T-cell (primary cell): ENCODE measurements around the gene MSTN. TPM values are rescaled to one million over a fixed set of nuclear protein-coding genes. Genes with fewer than 3 reads are reported as not detected.

Source experiments
- ATAC-seq, 4 experiments: fragments of 200-7000 bp in 3 of 4; fragments of 150-1000 bp in 1 of 4; cut with Tn5 transposase; replicated peaks in 1 of 4; 1 replicate in 3 of 4; 2 replicates in 1 of 4; pipeline ENCODE4 v1.10.0; 2021; ENCODE audit warnings: moderate library complexity in 3 of 4, mild to moderate bottlenecking in 2 of 4, moderate number of reproducible peaks in 1 of 4
- CTCF ChIA-PET, 2 donors: fragments of 300-600 bp; sonication (Branson Sonifier 250); formaldehyde crosslinking; loops; one replicate each; lab custom pipeline; 2022; ENCODE audit warnings: antibody characterized with exemption in 2 of 2; lab: Charles Lee
- POLR2A ChIA-PET, 2 donors: fragments of 300-600 bp; sonication (Branson Sonifier 250); formaldehyde crosslinking; loops; one replicate each; lab custom pipeline; 2022; ENCODE audit warnings: antibody characterized with exemption in 2 of 2; lab: Charles Lee
- DNase-seq, 35 experiments: peaks; one replicate each; pipeline versions ENCODE4 v3.0.0 to v3.0.0-alpha.2; 2013 to 2023
- H3K27ac ChIP-seq: one replicate; pipeline ENCODE4 v1.5.1; 2013; ENCODE audit warnings: low read length
- H3K27me3 ChIP-seq, 2 experiments: replicated peaks in 1 of 2; 1 replicate in 1 of 2; 2 replicates in 1 of 2; pipeline versions ENCODE4 v1.6.1 to v1.7.0; 2013; ENCODE audit warnings: low read length in 1 of 2, mixed read lengths in 1 of 2; ENCODE audit not compliant: control insufficient read depth in 2 of 2, insufficient read depth in 2 of 2; ENCODE audit errors: extremely low read depth in 1 of 2
- H3K36me3 ChIP-seq, 2 donors: 1 replicate in 1 of 2; 2 replicates in 1 of 2; pipeline versions ENCODE4 v1.6.1 to v1.7.0; 2013; ENCODE audit warnings: low read length in 1 of 2; ENCODE audit not compliant: control insufficient read depth in 2 of 2, insufficient read depth in 1 of 2; ENCODE audit errors: extremely low read depth in 1 of 2
- H3K4me1 ChIP-seq, 2 experiments: 1 replicate in 1 of 2; 2 replicates in 1 of 2; pipeline versions ENCODE4 v1.6.1 to v1.7.0; 2013; ENCODE audit warnings: low read length in 2 of 2, mixed read lengths in 1 of 2; ENCODE audit not compliant: insufficient read depth in 2 of 2, control insufficient read depth in 1 of 2; ENCODE audit errors: extremely low read depth in 1 of 2
- H3K4me3 ChIP-seq, 2 donors: 1 replicate in 1 of 2; 2 replicates in 1 of 2; pipeline versions ENCODE4 v1.5.1 to v1.7.0; 2013; ENCODE audit warnings: mild to moderate bottlenecking in 2 of 2, low read length in 1 of 2, moderate library complexity in 1 of 2; ENCODE audit not compliant: control insufficient read depth in 1 of 2; ENCODE audit errors: extremely low read depth in 1 of 2
- H3K9me3 ChIP-seq: 2 replicates; pipeline ENCODE4 v1.7.0; 2013
- H3K27ac Mint-ChIP-seq, 2 donors: one replicate each; pipeline ENCODE4 v1.8.0; 2020 to 2021; ENCODE audit warnings: mild to moderate bottlenecking in 2 of 2, mixed read lengths in 2 of 2
- H3K27me3 Mint-ChIP-seq, 2 donors: one replicate each; pipeline ENCODE4 v1.8.0; 2021 to 2022; ENCODE audit warnings: mixed read lengths in 2 of 2
- H3K36me3 Mint-ChIP-seq: one replicate; pipeline ENCODE4 v1.8.0; 2021; ENCODE audit warnings: mixed read lengths
- H3K4me1 Mint-ChIP-seq, 3 donors: one replicate each; pipeline ENCODE4 v1.8.0; 2020 to 2022; ENCODE audit warnings: mixed read lengths in 3 of 3, mild to moderate bottlenecking in 1 of 3
- H3K4me3 Mint-ChIP-seq, 3 donors: one replicate each; pipeline ENCODE4 v1.8.0; 2020 to 2022; ENCODE audit warnings: mild to moderate bottlenecking in 3 of 3, mixed read lengths in 3 of 3, moderate library complexity in 3 of 3
- H3K9me3 Mint-ChIP-seq, 3 donors: one replicate each; pipeline ENCODE4 v1.8.0; 2020 to 2022; ENCODE audit warnings: mixed read lengths in 3 of 3
- WGBS: methylation state at CpG from one replicate; pipeline ENCODE4 v1.1.5; 2013; ENCODE audit warnings: missing lambda C conversion rate; ENCODE audit not compliant: insufficient coverage; 5-methylcytosine and 5-hydroxymethylcytosine counted together
- total RNA-seq, 35 experiments: library from RNA in 6 of 35; stranded (reverse) in 6 of 35; fragments of 120-200 nt in 1 of 35; gene quantifications; one replicate each; pipeline versions ENCODE4 v1.2.1 to v1.2.4 and lab custom pipeline; 2013 to 2026

The MSTN gene
- total RNA-seq, 5 donors from 2014 or later (not counting 1 experiment from before 2014, with no cell fraction given): not detected

- Histone ChIP-seq H3K4me3 (no peak overlapping the region), H3K9me3 (no peaks in the 10 kb centered on the region), H3K36me3 (no peaks in the 10 kb centered on the region), H3K27ac (no peak overlapping the region), H3K27me3 (no peaks in the 10 kb centered on the region), H3K4me1 (no peaks in the 10 kb centered on the region)
- ChIA-PET POLR2A (interaction anchor here (0.5 to 0.6 kb wide), 2 partner anchors 127 to 337 kb away, joined by 3 to 4 read pairs; no protein-coding TSS in a partner anchor), CTCF (no interaction called here)
- no peak for DNase-seq
- Mint-ChIP-seq H3K36me3 (no peaks in the 10 kb centered on the region), H3K4me3 (no peak overlapping the region), H3K9me3 (peaks cover 0 to 10% (median 0%) of the 10 kb centered on the region in 3 donors), H3K4me1 (no peaks in the 10 kb centered on the region), H3K27me3 (peaks cover 7 to 21% of the 10 kb centered on the region in 2 donors), H3K27ac (no peak overlapping the region)
- ATAC-seq: no peak
These were observed 13.1 kb upstream of the MSTN start for GRCh38 chr2:190075623-190076022.

- ATAC-seq (peak in 1 of 4 experiments; percentile 51), DNase-seq (peak in 16 of 35 experiments; percentile 1 to 59 (median 8))
- H3K27ac ChIP-seq: no peak overlapping the region
- H3K4me3 ChIP-seq: no peak overlapping the region
- H3K9me3 ChIP-seq: no peaks in the 10 kb centered on the region
- Mint-ChIP-seq H3K36me3 (no peaks in the 10 kb centered on the region), H3K4me1 (no peaks in the 10 kb centered on the region), H3K9me3 (no peaks in the 10 kb centered on the region), H3K27ac (no peak overlapping the region), H3K4me3 (no peak overlapping the region), H3K27me3 (peaks cover 2 to 5% of the 10 kb centered on the region in 2 donors)
- POLR2A ChIA-PET: no interaction called here
- CTCF ChIA-PET: interaction anchor here in 1 of 2 donors (0.6 kb wide), 1 partner anchor 754 kb away, joined by 3 read pairs; no protein-coding TSS in a partner anchor
- 100% methylated on average over 1 of the region's 3 CpGs for WGBS
- H3K36me3 ChIP-seq: no peaks in the 10 kb centered on the region
- no peaks in the 10 kb centered on the region for H3K27me3 ChIP-seq
- no peaks in the 10 kb centered on the region for H3K4me1 ChIP-seq
These were observed 7.6 kb upstream of the MSTN start for GRCh38 chr2:190069936-190070696.

- Histone ChIP-seq H3K27me3 (no peaks in the 10 kb centered on the region), H3K36me3 (no peaks in the 10 kb centered on the region), H3K4me3 (no peak overlapping the region), H3K9me3 (no peaks in the 10 kb centered on the region), H3K27ac (no peak overlapping the region), H3K4me1 (no peaks in the 10 kb centered on the region)
- peaks cover 2 to 5% of the 10 kb centered on the region in 2 donors for H3K27me3 Mint-ChIP-seq
- H3K4me3 Mint-ChIP-seq: no peak overlapping the region
- no CpG with 5 or more reads among the region's 1 CpG for WGBS
- DNase-seq (no peak), ATAC-seq (no peak)
- H3K36me3 Mint-ChIP-seq: no peaks in the 10 kb centered on the region
- CTCF ChIA-PET: interaction anchor here in 1 of 2 donors (0.7 kb wide), 1 partner anchor 629 kb away, joined by 3 read pairs; no protein-coding TSS in a partner anchor
- POLR2A ChIA-PET: no interaction called here
- no peaks in the 10 kb centered on the region for H3K9me3 Mint-ChIP-seq
- H3K27ac Mint-ChIP-seq: no peak overlapping the region
- no peaks in the 10 kb centered on the region for H3K4me1 Mint-ChIP-seq
These were observed 6.2 kb upstream of the MSTN start for GRCh38 chr2:190068764-190069163.

- no peak overlapping the region for H3K4me3 ChIP-seq
- Mint-ChIP-seq H3K4me1 (no peaks in the 10 kb centered on the region), H3K9me3 (no peaks in the 10 kb centered on the region), H3K27me3 (peaks cover 0 to 2% of the 10 kb centered on the region in 2 donors), H3K27ac (no peak overlapping the region), H3K4me3 (no peak overlapping the region), H3K36me3 (no peaks in the 10 kb centered on the region)
- no peak overlapping the region for H3K27ac ChIP-seq
- no CpG with 5 or more reads among the region's 4 CpGs for WGBS
- no peak for DNase-seq
- no peaks in the 10 kb centered on the region for H3K4me1 ChIP-seq
- no peak for ATAC-seq
- no peaks in the 10 kb centered on the region for H3K36me3 ChIP-seq
- H3K9me3 ChIP-seq: no peaks in the 10 kb centered on the region
- ChIA-PET POLR2A (no interaction called here), CTCF (interaction anchor here in 1 of 2 donors (1.1 kb wide), 1 partner anchor 24 kb away, joined by 3 read pairs; no protein-coding TSS in a partner anchor)
- no peaks in the 10 kb centered on the region for H3K27me3 ChIP-seq
These were observed 3.3 kb upstream of the MSTN start for GRCh38 chr2:190065839-190066238.

GRCh38 chr2:190063624-190064023 is 1.1 kb upstream of the MSTN start:
- no peak overlapping the region for H3K4me3 ChIP-seq
- no peak overlapping the region for H3K27ac ChIP-seq
- no peaks in the 10 kb centered on the region for H3K9me3 ChIP-seq
- H3K4me3 Mint-ChIP-seq: no peak overlapping the region
- no peaks in the 10 kb centered on the region for H3K27me3 ChIP-seq
- no peaks in the 10 kb centered on the region for H3K36me3 ChIP-seq
- 57% methylated on average over 1 of the region's 2 CpGs for WGBS
- H3K9me3 Mint-ChIP-seq: no peaks in the 10 kb centered on the region
- no peaks in the 10 kb centered on the region for H3K4me1 Mint-ChIP-seq
- H3K27me3 Mint-ChIP-seq: no peaks in the 10 kb centered on the region
- no peak for ATAC-seq
- H3K27ac Mint-ChIP-seq: no peak overlapping the region
- POLR2A ChIA-PET: no interaction called here
- no peaks in the 10 kb centered on the region for H3K36me3 Mint-ChIP-seq
- DNase-seq: no peak
- H3K4me1 ChIP-seq: no peaks in the 10 kb centered on the region
- CTCF ChIA-PET: interaction anchor here in 1 of 2 donors (1.4 kb wide), 1 partner anchor 9 kb away, joined by 3 read pairs; no protein-coding TSS in a partner anchor

DNA sequence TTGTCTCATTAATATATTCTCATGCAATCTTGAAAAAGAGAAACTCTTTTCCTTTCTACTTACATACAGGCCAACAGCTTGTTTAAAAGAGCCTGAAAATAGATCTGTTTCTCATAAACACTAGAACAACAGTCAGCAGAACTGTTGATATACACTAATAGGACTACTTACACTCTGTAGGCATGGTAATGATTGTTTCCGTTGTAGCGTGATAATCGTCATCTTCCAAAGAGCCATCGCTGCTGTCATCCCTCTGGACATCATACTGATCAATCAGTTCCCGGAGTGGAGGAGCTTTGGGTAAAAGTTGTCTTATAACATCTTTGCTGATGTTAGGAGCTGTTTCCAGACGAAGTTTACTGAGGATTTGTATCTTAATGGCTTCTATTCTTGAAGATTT is 476 bp downstream of the MSTN start:
- Histone ChIP-seq H3K4me1 (no peaks in the 10 kb centered on the region), H3K9me3 (no peaks in the 10 kb centered on the region), H3K27ac (no peak overlapping the region), H3K4me3 (no peak overlapping the region), H3K27me3 (no peaks in the 10 kb centered on the region), H3K36me3 (no peaks in the 10 kb centered on the region)
- DNase-seq (no peak), ATAC-seq (no peak)
- ChIA-PET CTCF (no interaction called here), POLR2A (no interaction called here)
- Mint-ChIP-seq H3K27me3 (no peaks in the 10 kb centered on the region), H3K4me3 (no peak overlapping the region), H3K27ac (no peak overlapping the region), H3K36me3 (no peaks in the 10 kb centered on the region), H3K4me1 (no peaks in the 10 kb centered on the region), H3K9me3 (no peaks in the 10 kb centered on the region)
- WGBS: no CpG with 5 or more reads among the region's 6 CpGs
